BLaER1 (cell line): ENCODE results near the gene CYFIP1.

Source experiments
- H3K27ac ChIP-seq: shearing (Covaris generic); formaldehyde crosslinking; 2 replicates; pipeline ENCODE4 v1.8.1; 2022
- H3K27me3 ChIP-seq: shearing (Covaris generic); formaldehyde crosslinking; 2 replicates; pipeline ENCODE4 v1.8.1; 2022
- H3K36me3 ChIP-seq: shearing (Covaris generic); formaldehyde crosslinking; 2 replicates; pipeline ENCODE4 v1.8.1; 2022
- H3K4me1 ChIP-seq: shearing (Covaris generic); formaldehyde crosslinking; 2 replicates; pipeline ENCODE4 v1.8.1; 2022
- H3K4me2 ChIP-seq: shearing (Covaris generic); formaldehyde crosslinking; 2 replicates; pipeline ENCODE4 v1.8.1; 2022
- H3K4me3 ChIP-seq: shearing (Covaris generic); formaldehyde crosslinking; 2 replicates; pipeline ENCODE4 v1.8.1; 2022
- H3K9ac ChIP-seq: shearing (Covaris generic); formaldehyde crosslinking; 2 replicates; pipeline ENCODE4 v1.8.1; 2022
- H3K9me3 ChIP-seq: shearing (Covaris generic); formaldehyde crosslinking; 2 replicates; pipeline ENCODE4 v1.8.1; 2022
- H4K20me1 ChIP-seq: shearing (Covaris generic); formaldehyde crosslinking; 2 replicates; pipeline ENCODE4 v1.8.1; 2022
- Cebpa-rat ChIP-seq: shearing (Covaris generic); IDR thresholded peaks from 2 replicates; pipeline ENCODE4 v1.8.1; 2022

The CYFIP1 gene

DNA sequence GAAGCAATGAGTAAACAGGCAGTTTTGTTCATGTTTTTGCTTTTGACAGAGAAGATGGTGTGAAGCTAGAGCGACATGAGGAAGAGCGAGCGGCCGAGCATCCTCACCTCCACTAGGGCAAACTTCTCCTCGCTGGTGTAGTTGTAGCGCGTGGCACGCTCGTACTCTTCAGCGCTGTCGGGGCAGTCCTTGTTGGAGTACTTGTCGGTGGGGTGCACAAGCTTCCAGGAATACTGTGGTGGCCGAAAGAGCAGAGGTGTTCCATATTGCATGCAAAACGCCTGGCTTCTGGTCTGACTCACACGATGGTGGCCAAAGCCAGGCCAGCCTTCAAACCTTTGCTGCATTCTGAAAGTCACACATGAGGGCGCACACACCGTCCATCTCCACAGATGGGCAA, 54.3 kb downstream of the CYFIP1 start:
- Histone ChIP-seq H3K27me3 (no peaks in the 10 kb centered on the region), H3K4me3 (no peak overlapping the region), H3K4me1 (no peaks in the 10 kb centered on the region), H3K4me2 (no peak overlapping the region), H3K9ac (no peak overlapping the region), H4K20me1 (no peaks in the 10 kb centered on the region), H3K27ac (no peak overlapping the region), H3K36me3 (peaks cover 91% of the 10 kb centered on the region), H3K9me3 (no peaks in the 10 kb centered on the region)
- TF ChIP-seq Cebpa-rat = no peak

DNA sequence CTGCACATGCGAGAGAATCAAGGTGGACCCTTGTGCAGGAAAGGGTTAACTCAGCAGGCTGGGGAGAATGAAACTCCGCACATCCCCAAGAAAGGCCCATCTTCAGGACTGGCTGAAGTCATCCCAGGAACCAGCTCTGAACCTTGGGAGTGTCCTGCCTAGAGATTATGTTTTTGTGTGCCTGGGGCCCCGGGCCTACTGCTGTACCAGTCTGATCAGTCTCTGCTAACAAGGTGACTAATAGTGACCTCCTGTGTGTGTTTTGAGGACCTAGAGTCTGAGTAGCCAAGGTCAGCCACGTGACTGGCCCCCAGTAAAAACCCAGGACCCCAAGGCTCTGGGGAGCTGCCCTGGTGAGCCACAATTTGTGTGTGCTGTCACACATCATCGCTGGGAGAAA, 58.2 kb downstream of the CYFIP1 start:
- no peak overlapping the region for H3K27ac ChIP-seq
- no peak overlapping the region for H3K4me3 ChIP-seq
- H4K20me1 ChIP-seq = 0 out of 2 replicates have a peak, but pooled peaks cover 9% of the 10 kb centered on the region
- H3K27me3 ChIP-seq = no peaks in the 10 kb centered on the region
- no peak overlapping the region for H3K4me2 ChIP-seq
- no peak overlapping the region for H3K9ac ChIP-seq
- H3K4me1 ChIP-seq = peaks cover 20% of the 10 kb centered on the region
- H3K9me3 ChIP-seq = no peaks in the 10 kb centered on the region
- peaks cover 93% of the 10 kb centered on the region for H3K36me3 ChIP-seq
- TF ChIP-seq Cebpa-rat = no peak

DNA sequence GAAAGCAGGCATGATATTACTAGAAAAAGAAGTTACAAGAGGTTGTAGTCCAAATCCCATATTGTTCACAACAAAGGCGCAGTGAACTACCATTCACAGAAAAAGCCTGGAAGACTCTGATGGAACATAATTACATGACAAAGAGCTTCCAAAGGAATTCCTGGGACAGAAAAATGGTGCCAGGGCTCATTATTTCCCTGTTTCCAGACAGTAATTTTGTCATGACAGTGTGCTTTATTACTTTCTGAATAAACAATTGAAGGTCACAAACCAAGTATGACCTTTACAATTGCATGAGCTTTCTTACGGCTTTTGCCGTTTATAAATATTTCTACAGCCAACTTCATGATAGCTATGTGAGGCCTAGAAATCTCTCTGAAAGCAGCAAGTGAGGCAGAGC, 61.0 kb downstream of the CYFIP1 start:
- H3K9ac ChIP-seq = no peak overlapping the region
- peaks cover 93% of the 10 kb centered on the region for H3K36me3 ChIP-seq
- no peak overlapping the region for H3K4me2 ChIP-seq
- H3K27me3 ChIP-seq = no peaks in the 10 kb centered on the region
- H3K4me3 ChIP-seq = no peak overlapping the region
- no peak overlapping the region for H3K27ac ChIP-seq
- peaks cover 28% of the 10 kb centered on the region for H3K4me1 ChIP-seq
- no peak for TF ChIP-seq Cebpa-rat
- H3K9me3 ChIP-seq = no peaks in the 10 kb centered on the region
- H4K20me1 ChIP-seq = 0 out of 2 replicates have a peak, but pooled peaks cover 9% of the 10 kb centered on the region

DNA sequence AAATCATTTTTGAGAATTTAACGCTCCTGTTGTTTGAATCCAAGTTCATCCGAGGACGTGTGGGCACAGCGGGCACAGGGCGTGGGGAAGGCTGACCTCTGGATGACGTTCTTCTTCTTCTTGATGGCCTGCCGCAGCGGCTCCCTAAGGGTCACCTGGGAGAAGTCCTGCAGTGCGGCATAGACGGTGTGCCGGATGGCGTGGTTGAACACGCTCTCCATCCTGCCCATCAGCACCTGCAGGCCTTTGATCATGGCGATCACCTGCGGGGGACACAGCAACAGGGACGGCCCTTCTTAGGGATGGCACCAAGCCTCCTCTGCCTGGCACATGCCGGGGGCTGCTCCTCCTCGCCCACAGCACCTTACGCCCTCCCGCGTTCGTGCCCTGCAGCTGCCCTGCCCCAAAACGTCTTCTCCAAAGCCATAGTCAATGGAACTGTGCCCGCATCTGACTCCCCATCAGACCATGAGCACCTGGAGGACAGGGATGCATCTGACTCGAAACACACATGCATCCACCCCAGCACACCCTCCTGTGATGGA, 61.5 kb downstream of the CYFIP1 start:
- no peak overlapping the region for H3K9ac ChIP-seq
- no peaks in the 10 kb centered on the region for H3K9me3 ChIP-seq
- peaks cover 93% of the 10 kb centered on the region for H3K36me3 ChIP-seq
- H4K20me1 ChIP-seq = 0 out of 2 replicates have a peak, but pooled peaks cover 9% of the 10 kb centered on the region
- H3K4me2 ChIP-seq = no peak overlapping the region
- H3K4me3 ChIP-seq = no peak overlapping the region
- TF ChIP-seq Cebpa-rat = no peak
- peaks cover 28% of the 10 kb centered on the region for H3K4me1 ChIP-seq
- no peak overlapping the region for H3K27ac ChIP-seq
- no peaks in the 10 kb centered on the region for H3K27me3 ChIP-seq

DNA sequence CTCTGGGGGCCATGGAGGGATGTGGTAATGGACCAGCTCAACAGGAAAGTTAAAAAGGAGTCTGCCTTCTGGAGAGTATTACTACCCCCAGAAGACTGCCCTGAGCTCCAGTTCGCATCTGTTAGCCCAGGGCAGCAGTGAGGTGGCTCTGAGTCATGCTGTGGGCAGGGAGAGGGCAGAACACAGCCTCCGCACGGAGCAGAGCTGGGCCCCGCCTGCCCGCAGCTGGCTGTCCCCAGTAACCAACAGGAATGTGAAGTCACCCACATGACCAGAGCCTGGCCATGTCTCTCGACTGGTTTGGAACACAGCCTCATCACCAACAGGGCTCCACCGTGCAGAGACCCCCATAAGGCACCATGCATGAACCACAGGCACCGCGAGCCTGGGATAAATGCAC, 62.1 kb downstream of the CYFIP1 start:
- TF ChIP-seq Cebpa-rat = no peak
- Histone ChIP-seq H3K9me3 (no peaks in the 10 kb centered on the region), H3K9ac (no peak overlapping the region), H4K20me1 (0 out of 2 replicates have a peak, but pooled peaks cover 9% of the 10 kb centered on the region), H3K27me3 (no peaks in the 10 kb centered on the region), H3K36me3 (peaks cover 93% of the 10 kb centered on the region), H3K4me2 (peak overlapping the region; percentile 73), H3K27ac (peak overlapping the region; percentile 64), H3K4me1 (peaks cover 29% of the 10 kb centered on the region), H3K4me3 (no peak overlapping the region)

DNA sequence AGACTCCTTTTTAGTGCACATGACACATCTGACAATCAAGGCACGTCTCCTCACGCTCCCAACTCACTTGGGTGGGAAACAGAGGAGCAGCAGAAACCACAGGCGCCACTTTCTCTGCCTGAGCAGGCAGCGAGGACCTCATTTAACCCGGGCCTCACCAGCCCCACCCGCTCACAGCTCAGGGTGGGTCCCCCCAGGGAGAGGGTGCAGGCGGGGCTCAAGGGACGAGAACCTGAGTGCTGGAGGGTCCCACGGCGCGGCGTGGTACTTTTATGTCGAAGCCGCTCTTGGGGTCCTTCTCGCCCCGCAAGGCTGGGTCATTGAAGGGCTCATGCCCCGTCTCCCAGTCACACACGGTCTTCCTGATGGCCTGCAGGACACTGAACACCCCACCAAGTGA, 62.6 kb downstream of the CYFIP1 start:
- Histone ChIP-seq H3K9ac (no peak overlapping the region), H4K20me1 (0 out of 2 replicates have a peak, but pooled peaks cover 9% of the 10 kb centered on the region), H3K36me3 (peaks cover 96% of the 10 kb centered on the region), H3K9me3 (peaks cover under 1% of the 10 kb centered on the region; the same call in 1 of the 2 replicates), H3K4me3 (no peak overlapping the region), H3K27ac (peak overlapping the region; percentile 64), H3K4me2 (peak overlapping the region; percentile 73), H3K27me3 (no peaks in the 10 kb centered on the region), H3K4me1 (peaks cover 34% of the 10 kb centered on the region)
- no peak for TF ChIP-seq Cebpa-rat

DNA sequence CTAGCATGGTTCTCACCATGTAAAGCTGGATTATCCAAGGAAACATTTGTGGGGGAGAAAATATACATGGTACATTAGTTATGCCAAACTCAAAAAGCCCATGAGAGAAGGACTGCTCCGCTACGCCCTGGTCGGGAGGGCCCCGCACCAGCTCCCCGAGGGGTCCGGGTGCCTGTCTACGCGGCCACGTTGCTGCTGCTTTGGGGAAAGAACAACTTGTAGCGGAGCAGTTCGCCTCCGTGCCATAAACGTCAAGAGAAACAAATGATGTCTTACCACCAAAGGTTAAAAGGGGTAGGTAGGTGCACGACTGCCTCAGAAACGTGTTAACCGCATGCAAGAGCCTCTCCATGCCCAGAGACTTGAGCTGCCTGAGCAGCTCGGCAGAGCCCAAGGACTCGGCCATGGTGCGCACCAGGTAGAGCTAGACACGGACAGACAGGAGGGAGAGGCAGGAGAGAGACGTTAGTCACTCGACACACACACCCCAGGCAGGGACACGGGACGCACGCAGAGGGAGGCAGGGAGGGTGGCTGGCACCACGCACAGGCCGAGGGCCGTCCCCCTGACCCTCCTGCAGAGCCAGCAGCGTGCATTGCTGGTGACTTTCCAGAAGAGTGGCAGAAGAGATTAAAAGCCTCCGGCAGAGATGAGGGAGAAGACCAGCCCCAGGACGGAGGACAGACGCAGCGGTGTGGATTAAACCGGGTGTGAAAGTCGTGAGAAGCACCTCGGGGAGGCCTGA, 63.4 kb downstream of the CYFIP1 start:
- Histone ChIP-seq H4K20me1 (0 out of 2 replicates have a peak, but pooled peaks cover 9% of the 10 kb centered on the region), H3K9ac (no peak overlapping the region), H3K4me3 (no peak overlapping the region), H3K4me2 (peak overlapping the region; percentile 73), H3K27me3 (no peaks in the 10 kb centered on the region), H3K4me1 (peaks cover 41% of the 10 kb centered on the region), H3K9me3 (peaks cover 9% of the 10 kb centered on the region; the same call in 1 of the 2 replicates), H3K36me3 (peaks cover 96% of the 10 kb centered on the region), H3K27ac (peak overlapping the region; percentile 64)
- TF ChIP-seq Cebpa-rat = no peak

DNA sequence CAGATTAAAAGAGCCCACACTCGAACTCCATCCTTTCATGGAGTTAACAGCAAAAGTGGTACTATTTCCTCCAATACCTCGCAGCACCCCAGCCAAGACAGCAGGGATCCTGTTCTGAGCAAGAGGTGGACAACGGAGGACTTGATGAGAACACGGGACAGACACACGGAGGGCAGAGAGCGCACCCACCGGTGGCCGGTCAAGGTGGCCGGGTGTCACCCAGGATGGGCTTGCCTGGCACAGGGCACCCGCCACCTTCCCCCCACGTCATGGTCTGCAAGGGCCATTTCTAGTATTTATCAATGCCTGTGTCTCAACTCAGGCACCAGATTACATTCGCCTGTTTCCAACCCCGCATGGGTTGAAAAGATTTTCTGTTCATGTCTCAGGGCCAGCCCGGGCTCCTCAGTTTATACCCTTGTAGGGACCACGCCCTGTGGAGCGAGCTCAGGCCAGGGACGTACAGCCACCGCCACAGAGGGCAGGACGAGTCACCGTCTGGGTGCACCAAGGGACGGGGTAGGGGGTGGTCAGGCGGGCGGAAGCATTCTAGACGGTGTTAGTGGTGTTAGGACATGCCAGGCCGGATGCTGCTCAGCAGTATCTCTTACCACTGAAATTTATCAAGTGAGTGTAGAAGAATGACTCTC, 64.2 kb downstream of the CYFIP1 start:
- Histone ChIP-seq H3K9ac (no peak overlapping the region), H3K4me2 (no peak overlapping the region), H3K27me3 (no peaks in the 10 kb centered on the region), H3K9me3 (peaks cover 10% of the 10 kb centered on the region; the same call in 1 of the 2 replicates), H3K4me3 (no peak overlapping the region), H3K36me3 (peaks cover 98% of the 10 kb centered on the region), H3K4me1 (peaks cover 49% of the 10 kb centered on the region), H3K27ac (0 out of 2 replicates have a peak overlapping the region, but pooled peaks have one; percentile 1), H4K20me1 (0 out of 2 replicates have a peak, but pooled peaks cover 9% of the 10 kb centered on the region)
- TF ChIP-seq Cebpa-rat = no peak

DNA sequence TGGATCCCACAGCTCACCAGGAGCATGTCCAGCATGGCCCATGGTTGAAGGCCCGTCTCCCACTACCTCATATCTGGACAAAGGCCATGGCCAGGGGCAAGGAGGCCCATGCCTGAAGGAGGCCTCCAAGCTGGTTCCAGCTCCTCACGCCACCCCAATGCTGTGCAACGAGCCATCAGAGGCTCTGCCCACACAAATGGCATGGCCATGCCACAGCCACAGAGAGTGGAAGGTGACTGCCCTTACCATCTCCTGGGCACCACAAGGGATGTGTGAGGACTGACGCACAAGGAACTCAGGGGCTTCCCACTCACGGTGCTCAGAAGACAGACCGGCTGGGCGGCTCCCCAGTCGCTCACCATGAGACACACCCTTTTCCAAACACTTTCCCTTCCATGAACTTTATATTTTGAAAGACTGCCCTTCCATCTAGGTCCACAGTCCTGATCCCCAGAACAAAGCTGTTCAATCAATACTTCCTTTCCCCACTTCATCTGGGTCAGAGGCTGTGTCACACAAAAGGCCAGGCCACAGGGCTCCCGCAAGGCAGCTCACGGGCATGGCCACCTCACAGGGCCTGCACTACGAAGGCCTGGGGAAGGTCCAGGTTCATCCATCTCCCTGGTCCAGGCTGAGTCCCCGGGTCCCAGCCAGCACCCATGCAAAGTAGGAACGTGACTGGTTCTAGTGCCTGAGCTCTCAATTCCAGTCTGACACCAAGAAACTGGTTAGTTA, 66.4 kb downstream of the CYFIP1 start:
- Histone ChIP-seq H3K27ac (no peak overlapping the region), H3K36me3 (peaks cover 99% of the 10 kb centered on the region), H3K9me3 (peaks cover 10% of the 10 kb centered on the region; the same call in 1 of the 2 replicates), H3K4me3 (no peak overlapping the region), H3K9ac (no peak overlapping the region), H3K4me1 (peaks cover 50% of the 10 kb centered on the region), H3K4me2 (no peak overlapping the region), H3K27me3 (no peaks in the 10 kb centered on the region), H4K20me1 (0 out of 2 replicates have a peak, but pooled peaks cover 9% of the 10 kb centered on the region)
- no peak for TF ChIP-seq Cebpa-rat
